Lung microvascular endothelial cell (primary cell): Measurements from ENCODE around the gene GNA12. TPM values are rescaled to one million over a fixed set of nuclear protein-coding genes. Genes with fewer than 3 reads are reported as not detected.

Experiments
- DNase-seq, 2 donors: peaks; one replicate each; pipeline versions ENCODE4 v3.0.0 to v3.0.0-alpha.2; 2010; ENCODE audit warnings: low read depth in 2 of 2
- total RNA-seq: library from RNA; depleted of rRNA; stranded (reverse); fragments of >200 nt; gene quantifications from 2 replicates; pipeline ENCODE4 v1.2.1, GENCODE V29; 2014

GNA12 gene
- total RNA-seq, 1 donor from 2014 or later, result 27.2 TPM

DNA sequence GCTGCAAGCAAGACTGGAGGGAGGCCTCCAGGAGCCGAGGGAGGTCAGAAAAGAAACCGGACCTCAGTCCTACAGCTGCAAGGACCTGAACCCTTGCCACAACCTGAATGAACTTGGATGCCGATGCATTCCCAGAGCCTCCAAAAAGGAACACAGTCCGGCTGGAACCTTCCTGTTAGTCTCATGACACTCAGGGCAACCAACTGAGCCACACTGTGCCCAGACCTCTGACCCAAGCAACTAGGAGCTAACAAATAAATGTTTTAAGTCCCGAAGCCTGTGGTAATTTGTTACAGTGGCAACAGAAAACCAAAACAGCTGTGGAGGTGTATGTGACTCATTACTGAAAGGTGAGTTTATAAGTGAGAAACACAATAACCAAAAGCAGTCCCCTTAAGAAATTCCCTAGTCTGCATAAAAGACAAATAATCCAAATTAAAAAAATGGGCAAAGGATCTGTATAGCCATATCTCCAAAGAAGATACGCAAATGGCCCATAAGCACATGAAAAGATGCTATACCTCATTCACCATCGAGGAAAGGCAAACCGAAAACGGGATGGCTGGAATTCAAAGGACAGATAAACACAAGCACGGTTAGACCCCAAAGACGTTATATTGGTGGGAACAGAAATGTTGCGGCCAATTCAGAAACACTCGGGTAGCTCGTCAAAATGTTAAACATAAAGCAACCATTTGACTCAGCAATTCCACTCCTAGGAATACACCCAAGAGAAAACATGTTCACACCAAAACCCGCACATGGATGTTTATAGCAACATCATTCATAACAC is 24.8 kb downstream of the GNA12 start:
- peak in 1 of 2 donors; percentile 30 for DNase-seq

- DNase-seq, result no peak
Measured at GRCh38 chr7:2818653-2819052, 25.5 kb downstream of the GNA12 start.

- no peak for DNase-seq
Measured at GRCh38 chr7:2818121-2818520, 26.0 kb downstream of the GNA12 start.

DNA sequence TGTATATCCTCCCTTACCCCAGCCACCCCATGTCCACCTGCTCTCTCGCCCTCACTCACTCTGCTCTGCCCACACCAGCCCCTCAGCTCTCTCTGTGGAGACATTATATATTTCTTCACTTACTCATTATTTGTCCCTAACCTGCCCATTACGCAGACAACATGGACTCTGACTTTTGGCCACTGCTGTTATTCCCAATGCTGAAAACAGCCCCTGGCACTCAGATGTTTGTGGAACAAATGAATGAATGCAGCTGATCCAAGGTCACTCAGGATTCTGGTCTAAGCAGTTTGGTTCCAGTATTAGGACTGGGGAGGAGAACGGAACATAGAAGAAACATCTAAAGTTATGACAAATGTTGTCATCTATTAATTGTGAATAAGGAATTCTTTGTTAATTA is 26.7 kb downstream of the GNA12 start:
- DNase-seq, result peak in 1 of 2 donors; percentile 48

DNA sequence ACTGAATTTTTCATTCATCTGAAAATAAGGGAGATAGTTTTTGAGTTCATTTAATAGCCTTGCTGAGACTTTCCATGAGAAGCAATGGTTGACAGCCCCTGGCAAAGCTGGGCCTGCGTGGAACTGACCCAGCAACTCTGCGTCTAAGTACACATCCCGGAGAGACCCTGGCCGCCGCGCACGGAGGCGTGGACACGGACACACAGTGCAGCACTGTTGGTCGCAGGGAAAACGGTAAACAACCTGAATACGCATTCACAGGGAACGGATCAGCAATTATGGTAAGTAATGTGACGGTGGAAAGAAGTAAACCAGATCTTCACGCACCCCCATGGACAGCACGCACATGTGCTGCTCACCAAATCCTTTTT is 28.2 kb downstream of the GNA12 start:
- no peak for DNase-seq

DNA sequence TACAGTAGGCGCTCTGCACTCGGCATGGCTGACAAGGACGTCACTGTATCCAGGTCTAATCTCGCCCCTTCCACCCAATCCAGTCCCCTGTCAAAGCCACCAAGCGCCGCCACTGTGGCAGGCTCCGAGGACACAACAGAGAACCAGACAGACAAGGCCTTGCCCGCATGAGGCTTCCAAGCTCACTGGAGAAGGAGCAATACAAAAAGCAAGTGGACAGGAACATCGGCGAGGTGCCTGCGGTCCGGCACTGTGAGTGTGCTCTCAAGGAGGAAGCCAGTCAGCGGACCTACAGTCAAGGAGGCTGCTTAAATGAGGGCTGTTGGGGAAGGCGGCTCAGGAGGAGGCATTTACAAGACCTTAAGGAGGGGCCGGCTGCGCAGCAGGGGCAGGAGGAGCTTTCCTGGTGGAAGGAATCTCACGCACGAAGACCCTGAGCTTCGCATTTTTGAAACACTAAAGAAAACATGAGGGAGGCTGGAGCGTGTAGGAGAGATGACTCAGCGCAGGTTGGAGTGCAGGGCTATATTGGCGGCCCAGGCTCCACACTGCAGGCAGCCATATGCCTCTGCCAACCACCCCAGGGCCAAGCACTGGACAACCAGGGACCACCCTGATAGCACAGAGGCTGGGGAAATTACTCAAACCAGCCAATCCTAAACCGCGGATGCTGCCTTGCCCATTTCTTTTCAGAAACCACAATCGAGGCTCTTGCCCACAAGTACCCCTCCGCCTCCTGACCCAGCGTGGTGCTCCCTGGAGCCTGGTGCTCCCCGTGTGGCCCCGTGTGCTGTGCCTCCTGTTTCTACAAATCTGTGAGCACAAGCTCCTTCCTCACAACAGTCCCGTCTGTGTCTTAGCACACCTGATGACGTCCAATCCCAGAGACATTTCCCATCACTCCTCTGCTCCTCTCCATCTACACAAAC is 28.9 kb downstream of the GNA12 start:
- DNase-seq, result no peak

DNA sequence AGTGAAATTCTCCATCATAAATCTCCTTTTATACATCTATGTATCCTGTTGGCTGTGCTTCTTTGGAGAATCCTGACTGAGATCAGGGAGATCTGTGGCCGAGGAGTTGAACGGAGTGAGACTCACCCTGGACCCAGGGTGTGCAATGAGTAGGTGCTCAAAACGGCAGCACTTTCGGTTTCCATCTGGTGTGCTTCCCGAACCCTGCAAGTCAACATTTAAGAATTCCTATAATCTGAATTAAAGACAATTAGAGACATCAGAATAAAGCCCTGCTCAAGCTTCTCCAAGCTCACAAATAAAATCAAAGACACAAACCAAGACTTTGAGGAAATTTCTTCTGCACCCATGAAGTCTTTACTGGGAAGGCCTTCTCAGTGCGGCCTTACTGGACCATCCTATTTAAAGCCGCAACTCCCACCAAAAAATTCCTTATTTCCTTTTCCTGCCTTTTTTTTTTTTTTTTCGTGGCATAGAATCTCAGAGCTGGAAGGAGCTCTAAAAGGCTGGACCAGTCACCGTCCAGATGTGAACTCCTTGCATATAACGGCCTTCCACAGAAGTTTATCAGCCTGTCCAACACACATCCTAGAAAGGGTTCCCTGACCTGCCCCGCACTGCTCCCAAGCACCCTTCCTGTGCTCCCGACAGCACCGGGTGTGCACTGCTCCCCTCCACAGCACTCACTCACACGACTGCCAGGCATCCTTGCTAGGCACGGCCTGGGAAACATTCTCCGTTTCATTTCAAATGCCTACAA is 29.7 kb downstream of the GNA12 start:
- DNase-seq, result no peak

GRCh38 chr7:2813350-2814185 is 30.5 kb downstream of the GNA12 start:
- no peak for DNase-seq

DNA sequence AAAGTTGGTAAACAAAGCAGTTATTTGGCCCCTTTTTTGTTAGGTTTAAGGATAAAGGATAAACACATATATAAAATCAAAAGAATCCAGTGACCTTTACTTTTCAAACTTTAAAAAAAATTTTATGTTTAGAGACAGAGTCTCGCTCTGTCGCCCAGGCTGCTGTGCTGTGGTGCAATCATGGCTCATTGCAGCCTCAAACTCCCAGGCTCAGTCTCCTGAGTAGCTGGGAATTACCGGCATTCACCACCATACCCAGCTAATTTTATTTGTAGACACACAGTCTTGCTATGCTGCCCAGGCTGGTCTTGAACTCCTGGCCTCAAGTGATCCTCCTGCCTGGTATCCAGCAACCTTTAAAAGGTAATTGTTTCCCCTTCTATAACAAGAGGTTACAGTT is 31.3 kb downstream of the GNA12 start:
- DNase-seq, result no peak

DNA sequence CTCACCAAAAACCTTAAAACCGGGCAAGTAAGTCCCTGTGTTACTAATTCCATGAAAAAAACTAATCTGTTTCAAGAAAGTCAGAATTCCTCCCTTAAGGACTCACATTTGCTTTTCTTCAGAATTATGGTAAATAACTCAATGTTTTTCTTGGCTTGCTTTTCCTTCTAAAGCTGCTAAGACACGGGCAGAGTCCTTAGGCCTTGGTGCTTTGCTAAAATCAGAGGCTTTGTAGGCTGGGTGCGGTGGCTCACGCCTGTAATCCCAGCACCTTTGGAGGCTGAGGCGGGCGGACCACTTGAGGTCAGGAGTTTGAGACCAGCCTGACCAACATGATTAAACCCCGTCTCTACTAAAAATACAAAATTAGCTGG is 32.0 kb downstream of the GNA12 start:
- DNase-seq, result no peak

GRCh38 chr7:2811476-2812113 is 32.5 kb downstream of the GNA12 start:
- DNase-seq, result no peak

GRCh38 chr7:2810682-2811415 is 33.3 kb downstream of the GNA12 start:
- peak in 1 of 2 donors; percentile 56 for DNase-seq

DNA sequence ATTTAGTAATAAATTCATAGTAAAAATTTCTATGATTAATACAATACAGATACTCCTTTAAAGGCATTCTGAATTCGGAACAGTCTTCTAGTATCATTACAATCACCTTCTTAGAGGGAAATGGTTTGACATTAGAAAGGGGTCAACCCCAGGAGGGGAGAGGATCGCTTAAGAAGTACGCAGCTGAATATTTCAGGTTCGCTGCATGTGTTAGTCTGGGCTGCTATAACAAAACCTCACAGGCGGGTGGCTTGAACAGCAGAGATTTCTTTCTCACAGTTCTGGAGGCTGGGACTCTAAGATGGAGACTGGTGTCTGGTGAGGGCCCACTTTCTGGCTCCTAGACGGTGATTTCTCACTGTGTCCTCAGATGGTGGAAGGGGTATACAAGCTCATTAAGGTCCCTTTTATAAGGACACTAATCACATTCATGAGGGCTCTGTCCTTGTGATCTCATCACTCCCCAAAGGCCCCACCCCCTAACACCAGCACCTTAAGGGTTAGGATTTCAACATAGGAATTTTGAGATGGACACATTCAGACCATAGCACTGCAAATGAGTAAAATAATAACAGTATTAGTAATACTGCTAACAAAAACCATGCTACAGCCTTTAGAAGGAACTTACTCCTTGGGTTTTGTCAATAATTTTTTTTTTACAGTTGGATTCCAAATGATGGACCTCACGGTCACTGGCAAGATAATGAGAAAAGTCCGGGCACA is 34.0 kb downstream of the GNA12 start:
- DNase-seq, result no peak

DNA sequence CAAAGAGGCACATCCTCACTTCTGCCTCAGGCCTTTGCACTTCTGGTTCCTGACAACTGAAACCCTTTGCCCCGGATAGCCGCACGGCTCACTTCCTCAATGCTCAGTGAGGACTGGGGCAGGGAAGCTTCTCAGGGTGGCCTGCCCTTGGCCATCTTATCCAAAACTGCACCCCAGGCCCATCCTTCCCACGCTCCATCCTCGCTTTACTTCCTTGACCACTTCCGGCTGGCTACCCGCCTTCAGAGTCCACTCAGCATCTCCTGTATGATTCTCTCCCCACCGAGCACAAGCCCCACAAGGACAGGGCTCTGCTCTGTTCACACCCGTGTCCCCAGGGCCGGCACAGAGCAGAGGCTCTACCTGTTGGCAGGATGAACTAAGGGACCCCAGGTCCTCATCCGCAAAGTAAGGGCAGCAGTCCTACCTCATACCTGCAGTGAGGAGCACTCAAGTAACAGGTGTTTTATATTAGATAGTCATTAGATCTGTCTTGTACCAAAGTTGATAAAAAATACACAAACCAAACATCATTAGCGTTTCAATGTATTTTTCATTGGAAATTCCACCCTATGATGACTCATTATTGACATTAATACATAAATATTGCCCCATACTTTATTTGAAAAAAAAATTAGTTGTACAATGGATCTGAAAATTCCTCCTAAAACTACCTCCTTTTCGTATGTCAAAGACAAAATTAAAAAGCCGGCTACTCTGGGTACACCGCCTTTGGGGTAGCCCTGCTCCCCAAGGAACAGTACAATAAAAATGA is 35.0 kb downstream of the GNA12 start:
- no peak for DNase-seq

- DNase-seq, result no peak
Measured at GRCh38 chr7:2807845-2808772, 36.0 kb downstream of the GNA12 start.

- DNase-seq, result no peak
Measured at GRCh38 chr7:2807460-2807844, 36.7 kb downstream of the GNA12 start.

DNA sequence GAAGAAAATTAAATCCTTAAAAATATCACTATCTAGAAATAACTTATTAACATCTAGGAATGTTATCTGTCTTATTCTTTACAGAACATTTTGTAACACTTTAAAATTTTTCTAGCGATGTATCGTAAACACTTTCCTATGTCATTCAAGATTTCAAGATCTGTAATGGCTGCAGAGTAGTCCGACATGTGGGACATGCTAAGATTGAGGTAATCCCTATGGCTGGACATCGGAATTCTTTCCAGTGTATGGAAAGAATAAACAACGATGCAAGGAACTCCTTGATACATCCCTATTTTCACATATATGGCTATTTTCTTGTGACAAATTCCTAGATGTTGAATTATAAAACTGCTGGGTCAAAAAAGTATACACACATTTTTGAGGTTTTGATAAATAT is 37.5 kb downstream of the GNA12 start:
- DNase-seq, result no peak
